Activated CD8-positive, alpha-beta T cell treated with anti-CD3 and anti-CD28 coated beads, Interleukin-2, amount 10 ng/mL, durations not matched to agents 7 days and 5 days (primary cell): ENCODE results near the gene IER5L. TPM values are rescaled to one million over a fixed set of nuclear protein-coding genes. Genes with fewer than 3 reads are reported as not detected.
A peak's percentile ranks its signal among the peaks of the same experiment; 100 is the strongest.
"Not testable (repeated sequence)": the region's sequence is repeated elsewhere in the genome, so short reads cannot be mapped to it uniquely, and the experiment has no call there.

Source experiments
- ATAC-seq: fragments of 150-1000 bp; cut with Tn5 transposase; one replicate; pipeline ENCODE4 v1.10.0; 2021; ENCODE audit warnings: moderate library complexity
- CTCF ChIA-PET: fragments of 350-600 bp; sonication (Branson Sonifier 250); formaldehyde crosslinking; loops from one replicate; lab custom pipeline; 2021; ENCODE audit warnings: antibody characterized with exemption; lab: Charles Lee
- POLR2A ChIA-PET: fragments of 350-600 bp; sonication (Branson Sonifier 250); formaldehyde crosslinking; loops from one replicate; lab custom pipeline; 2021; ENCODE audit warnings: antibody characterized with exemption; lab: Charles Lee
- DNase-seq: peaks from one replicate; pipeline ENCODE4 v3.0.0-alpha.2; 2020
- H3K27ac Mint-ChIP-seq: one replicate; pipeline ENCODE4 v1.8.0; 2021; ENCODE audit warnings: mild to moderate bottlenecking, mixed read lengths
- H3K27me3 Mint-ChIP-seq: one replicate; pipeline ENCODE4 v1.8.0; 2021; ENCODE audit warnings: low read depth, mixed read lengths
- H3K36me3 Mint-ChIP-seq: one replicate; pipeline ENCODE4 v1.8.0; 2021; ENCODE audit warnings: low read depth, mixed read lengths
- H3K4me1 Mint-ChIP-seq: one replicate; pipeline ENCODE4 v1.8.0; 2021; ENCODE audit warnings: low read depth, mixed read lengths
- H3K4me3 Mint-ChIP-seq: one replicate; pipeline ENCODE4 v1.8.0; 2021; ENCODE audit warnings: mild to moderate bottlenecking, mixed read lengths
- H3K9me3 Mint-ChIP-seq: one replicate; pipeline ENCODE4 v1.8.0; 2022; ENCODE audit warnings: mixed read lengths; ENCODE audit not compliant: insufficient read depth
- total RNA-seq, 2 experiments: library from RNA; stranded (reverse); gene quantifications; one replicate each; pipeline ENCODE4 v1.2.3, GENCODE V29; 2021

IER5L gene
- total RNA-seq, 2 experiments from 2014 or later: 6.0 to 6.1 TPM

DNA sequence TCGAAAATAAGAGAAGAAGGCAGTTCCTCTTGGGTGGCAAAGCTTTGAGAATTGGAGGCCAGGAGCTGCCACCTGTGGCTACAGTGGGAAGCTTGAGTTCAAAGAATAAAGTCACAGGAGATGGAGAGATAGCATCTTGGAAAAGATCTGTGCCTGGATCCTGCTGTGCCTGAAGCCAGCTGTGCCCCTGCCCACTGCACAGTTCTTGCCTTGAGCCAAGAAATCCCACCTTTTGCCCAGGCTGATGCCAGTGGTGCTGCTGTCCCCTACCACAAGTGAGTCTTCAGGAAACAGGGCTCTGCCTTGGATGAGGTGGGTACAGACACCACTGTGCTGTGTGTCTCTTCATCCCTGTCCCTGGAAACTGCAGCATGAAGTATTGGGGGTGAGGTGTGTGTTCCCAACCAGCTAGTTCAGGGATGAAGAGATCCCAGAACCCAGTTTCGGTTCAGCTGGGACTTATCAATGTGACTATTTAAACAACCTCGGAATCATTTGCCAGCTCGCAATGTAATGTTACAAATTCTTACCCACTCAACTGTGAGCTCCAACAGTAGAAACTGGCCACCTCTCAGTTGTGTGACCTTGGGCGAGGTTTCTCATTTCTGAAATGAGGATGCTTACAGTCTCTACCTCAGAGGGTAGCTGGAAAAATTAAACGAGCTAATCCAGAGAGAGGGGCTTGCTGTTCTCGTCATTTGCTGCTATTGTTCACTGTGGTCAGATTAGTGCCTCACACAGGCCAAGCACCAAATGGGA, 5.9 kb downstream of the IER5L start:
- H3K4me3 Mint-ChIP-seq: no peak overlapping the region
- peaks cover 40% of the 10 kb centered on the region for H3K4me1 Mint-ChIP-seq
- peaks cover 17% of the 10 kb centered on the region for H3K27me3 Mint-ChIP-seq
- no peaks in the 10 kb centered on the region for H3K9me3 Mint-ChIP-seq
- no peaks in the 10 kb centered on the region for H3K36me3 Mint-ChIP-seq
- no peak overlapping the region for H3K27ac Mint-ChIP-seq
- no peak for ATAC-seq
- CTCF ChIA-PET: interaction anchor here (1.0 to 12.2 kb wide), 10 partner anchors 7 to 453 kb away, joined by 3 to 190 read pairs (median 12); partner anchors contain the start of gene NTMT1
- POLR2A ChIA-PET: interaction anchor here (0.5 to 0.9 kb wide), 2 partner anchors 36 to 325 kb away, joined by 3 to 5 read pairs; no protein-coding TSS in a partner anchor
- no peak for DNase-seq

DNA sequence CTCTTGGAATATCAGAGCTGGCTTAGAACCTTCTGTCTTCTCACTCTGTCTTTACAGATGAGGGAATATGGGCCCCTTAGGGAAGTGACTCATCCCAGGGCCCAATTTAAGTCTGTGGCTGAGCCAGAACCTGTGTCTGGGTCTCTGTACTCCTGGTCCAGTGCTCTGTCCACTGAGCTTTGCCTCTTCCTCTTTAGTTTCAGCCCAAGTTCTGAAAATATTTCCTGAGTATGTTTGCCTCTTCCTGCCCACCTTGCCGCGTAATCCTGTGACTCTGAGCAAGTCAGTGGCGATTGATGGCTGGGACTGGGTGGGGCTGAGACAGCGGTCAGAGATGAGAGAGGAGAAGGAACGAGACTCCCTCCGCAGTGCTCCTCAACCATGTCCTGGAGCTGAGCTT, 7.8 kb downstream of the IER5L start:
- DNase-seq (no peak), ATAC-seq (no peak)
- Mint-ChIP-seq H3K4me3 (no peak overlapping the region), H3K36me3 (no peaks in the 10 kb centered on the region), H3K9me3 (no peaks in the 10 kb centered on the region), H3K27ac (peak overlapping the region; percentile 54), H3K4me1 (peaks cover 46% of the 10 kb centered on the region), H3K27me3 (peaks cover 17% of the 10 kb centered on the region)
- ChIA-PET POLR2A (interaction anchor here (0.8 kb wide), 1 partner anchor 31 kb away, joined by 3 read pairs; no protein-coding TSS in a partner anchor), CTCF (interaction anchor here (1.7 to 12.2 kb wide), 3 partner anchors 29 to 454 kb away, joined by 6 to 190 read pairs (median 43); no protein-coding TSS in a partner anchor)

GRCh38 chr9:129166623-129167557, 11.2 kb downstream of the IER5L start:
- Mint-ChIP-seq H3K27ac (peak overlapping the region; percentile 55), H3K27me3 (peaks cover 1% of the 10 kb centered on the region), H3K4me1 (peaks cover 39% of the 10 kb centered on the region), H3K4me3 (peak overlapping the region; percentile 56), H3K36me3 (no peaks in the 10 kb centered on the region), H3K9me3 (no peaks in the 10 kb centered on the region)
- ATAC-seq (peak; percentile 55), DNase-seq (peak; percentile 35)
- POLR2A ChIA-PET: interaction anchor here (2.5 kb wide), 1 partner anchor 11 kb away, joined by 9 read pairs; the partner anchor contains the start of gene IER5L
- CTCF ChIA-PET: interaction anchor here (0.7 to 5.8 kb wide), 9 partner anchors 7 to 458 kb away, joined by 3 to 36 read pairs (median 8); partner anchors contain the start of gene IER5L

DNA sequence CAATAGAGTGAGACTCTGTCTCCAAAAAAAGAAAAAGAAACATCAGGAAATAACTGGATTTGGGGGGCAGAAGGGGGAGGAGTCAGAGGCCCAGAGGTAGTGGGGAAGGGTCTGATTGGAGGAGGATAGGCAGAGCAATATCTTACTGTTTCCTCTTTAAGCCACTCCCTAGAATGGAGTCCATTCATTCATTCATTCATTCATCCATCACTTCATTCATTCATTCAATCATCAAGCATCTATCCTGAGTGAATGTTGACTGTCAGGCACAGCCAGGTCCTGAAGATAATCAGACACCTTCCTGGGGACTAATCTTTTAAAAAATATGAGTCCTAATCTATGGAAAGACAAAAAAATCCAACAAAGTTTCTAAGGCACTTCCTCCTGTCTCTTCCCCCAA, 12.9 kb downstream of the IER5L start:
- Mint-ChIP-seq H3K27me3 (no peaks in the 10 kb centered on the region), H3K27ac (no peak overlapping the region), H3K9me3 (no peaks in the 10 kb centered on the region), H3K4me1 (peaks cover 27% of the 10 kb centered on the region), H3K36me3 (no peaks in the 10 kb centered on the region), H3K4me3 (no peak overlapping the region)
- CTCF ChIA-PET: interaction anchor here (1.3 to 5.8 kb wide), 8 partner anchors 9 to 459 kb away, joined by 3 to 36 read pairs (median 7); partner anchors contain the start of gene IER5L
- POLR2A ChIA-PET: no interaction called here
- ATAC-seq (no peak), DNase-seq (no peak)

DNA sequence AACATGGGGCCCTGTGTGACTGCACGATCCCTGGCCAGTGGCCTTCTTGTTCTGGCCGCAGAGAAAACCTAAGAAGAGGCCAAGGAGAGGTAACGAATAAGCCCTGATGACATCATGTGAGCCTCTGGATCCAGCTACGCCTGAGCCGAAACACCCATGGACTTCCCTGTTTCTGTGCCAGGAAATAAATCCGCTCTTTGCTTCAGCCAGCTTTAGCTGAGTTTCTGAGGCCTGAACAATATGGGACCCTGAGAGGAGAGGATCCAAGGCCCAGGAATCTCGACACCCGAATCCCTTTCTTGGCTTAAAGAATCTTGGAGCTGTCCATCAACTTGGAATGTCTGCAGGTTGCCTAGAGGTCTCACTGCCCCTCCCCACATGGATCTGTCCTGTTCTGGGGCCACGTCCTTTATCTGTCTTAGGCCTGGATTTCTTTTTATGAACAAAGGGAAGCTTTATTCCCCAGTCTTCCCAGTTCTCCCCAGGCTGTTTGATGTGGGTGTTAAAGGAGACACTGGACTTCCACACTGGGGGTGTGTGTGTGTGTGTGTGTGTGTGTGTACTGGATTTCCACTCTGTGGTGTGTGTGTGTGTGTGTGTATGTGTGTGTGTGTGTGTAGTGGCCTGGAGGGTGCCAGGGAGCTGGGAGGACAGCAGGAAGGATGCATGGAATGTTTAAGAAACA, 13.7 kb downstream of the IER5L start:
- ChIA-PET CTCF (interaction anchor here (1.3 to 5.8 kb wide), 7 partner anchors 10 to 460 kb away, joined by 3 to 36 read pairs (median 5); no protein-coding TSS in a partner anchor), POLR2A (interaction anchor here (0.6 to 1.1 kb wide), 2 partner anchors 10 to 351 kb away, joined by 3 read pairs; no protein-coding TSS in a partner anchor)
- ATAC-seq: no peak
- H3K9me3 Mint-ChIP-seq: no peaks in the 10 kb centered on the region
- H3K27ac Mint-ChIP-seq: peak overlapping the region; percentile 10
- H3K4me1 Mint-ChIP-seq: peaks cover 21% of the 10 kb centered on the region
- H3K27me3 Mint-ChIP-seq: no peaks in the 10 kb centered on the region
- H3K36me3 Mint-ChIP-seq: no peaks in the 10 kb centered on the region
- no peak for DNase-seq
- H3K4me3 Mint-ChIP-seq: no peak overlapping the region

GRCh38 chr9:129163753-129164152, 14.3 kb downstream of the IER5L start:
- no peaks in the 10 kb centered on the region for H3K36me3 Mint-ChIP-seq
- H3K27me3 Mint-ChIP-seq: no peaks in the 10 kb centered on the region
- ATAC-seq: no peak
- H3K4me1 Mint-ChIP-seq: peaks cover 21% of the 10 kb centered on the region
- H3K9me3 Mint-ChIP-seq: no peaks in the 10 kb centered on the region
- H3K4me3 Mint-ChIP-seq: no peak overlapping the region
- no peak for DNase-seq
- ChIA-PET POLR2A (interaction anchor here (1.1 kb wide), 1 partner anchor 11 kb away, joined by 3 read pairs; no protein-coding TSS in a partner anchor), CTCF (interaction anchor here (1.3 to 5.8 kb wide), 6 partner anchors 10 to 32 kb away, joined by 3 to 36 read pairs (median 12); no protein-coding TSS in a partner anchor)
- no peak overlapping the region for H3K27ac Mint-ChIP-seq

GRCh38 chr9:129163198-129163670, 14.8 kb downstream of the IER5L start:
- H3K9me3 Mint-ChIP-seq, DNase-seq, H3K27ac Mint-ChIP-seq, H3K27me3 Mint-ChIP-seq, H3K4me3 Mint-ChIP-seq, ATAC-seq, H3K36me3 Mint-ChIP-seq: not testable (repeated sequence)
- H3K4me1 Mint-ChIP-seq: peaks cover 21% of the 10 kb centered on the region
- ChIA-PET CTCF (interaction anchor here (3.9 to 5.8 kb wide), 2 partner anchors 20 to 32 kb away, joined by 23 to 36 read pairs; no protein-coding TSS in a partner anchor), POLR2A (interaction anchor here (1.1 kb wide), 1 partner anchor 11 kb away, joined by 3 read pairs; no protein-coding TSS in a partner anchor)

- no peaks in the 10 kb centered on the region for H3K27me3 Mint-ChIP-seq
- ATAC-seq: no peak
- POLR2A ChIA-PET: no interaction called here
- no peaks in the 10 kb centered on the region for H3K36me3 Mint-ChIP-seq
- no peak overlapping the region for H3K4me3 Mint-ChIP-seq
- DNase-seq: no peak
- no peaks in the 10 kb centered on the region for H3K9me3 Mint-ChIP-seq
- peaks cover 16% of the 10 kb centered on the region for H3K4me1 Mint-ChIP-seq
- CTCF ChIA-PET: interaction anchor here (0.8 kb wide), 1 partner anchor 20 kb away, joined by 3 read pairs; no protein-coding TSS in a partner anchor
- H3K27ac Mint-ChIP-seq: no peak overlapping the region
Measured at GRCh38 chr9:129162497-129163197, 15.4 kb downstream of the IER5L start.

- Mint-ChIP-seq H3K4me3 (no peak overlapping the region), H3K27ac (peak overlapping the region; percentile 32), H3K9me3 (no peaks in the 10 kb centered on the region), H3K27me3 (no peaks in the 10 kb centered on the region), H3K4me1 (peaks cover 4% of the 10 kb centered on the region), H3K36me3 (no peaks in the 10 kb centered on the region)
- ChIA-PET POLR2A (interaction anchor here (0.6 kb wide), 1 partner anchor 452 kb away, joined by 3 read pairs; no protein-coding TSS in a partner anchor), CTCF (interaction anchor here (0.9 to 5.0 kb wide), 3 partner anchors 13 to 30 kb away, joined by 3 to 34 read pairs (median 8); no protein-coding TSS in a partner anchor)
- DNase-seq (no peak), ATAC-seq (no peak)
Measured at GRCh38 chr9:129161534-129161837, 16.6 kb downstream of the IER5L start.
